GM11168 (cell line): ENCODE data around the gene TBX5.

ENCODE experiments used
- in situ Hi-C: fragments of 300-500 bp; cut with MboI; formaldehyde crosslinking; loops from one replicate; pipeline ENCODE4 v1.12.0; 2022; ENCODE audit warnings: low sequenced_read_pairs; ENCODE audit not compliant: unreplicated experiment

TBX5 gene

GRCh38 chr12:114434341-114434740, 28.4 kb upstream of the TBX5 start:
- in situ Hi-C loops = no loop called here

GRCh38 chr12:114431902-114432301, 26.0 kb upstream of the TBX5 start:
- in situ Hi-C loops = no loop called here

- in situ Hi-C loops = no loop called here
These were observed 24.4 kb upstream of the TBX5 start for GRCh38 chr12:114430306-114430705.

- in situ Hi-C loops = no loop called here
These were observed 19.2 kb upstream of the TBX5 start for GRCh38 chr12:114425031-114425626.

- in situ Hi-C loops = no loop called here
These were observed 15.0 kb upstream of the TBX5 start for GRCh38 chr12:114420944-114421335.

GRCh38 chr12:114420182-114420943, 14.4 kb upstream of the TBX5 start:
- in situ Hi-C loops = no loop called here

GRCh38 chr12:114416028-114416427, 10.1 kb upstream of the TBX5 start:
- in situ Hi-C loops = no loop called here

GRCh38 chr12:114415525-114415868, 9.6 kb upstream of the TBX5 start:
- in situ Hi-C loops = no loop called here

GRCh38 chr12:114414866-114415524, 9.1 kb upstream of the TBX5 start:
- in situ Hi-C loops = no loop called here

GRCh38 chr12:114414031-114414865, 8.3 kb upstream of the TBX5 start:
- in situ Hi-C loops = no loop called here

GRCh38 chr12:114412825-114413749, 7.1 kb upstream of the TBX5 start:
- in situ Hi-C loops = no loop called here

GRCh38 chr12:114412307-114412706, 6.4 kb upstream of the TBX5 start:
- in situ Hi-C loops = no loop called here

- in situ Hi-C loops = no loop called here
These were observed 5.3 kb upstream of the TBX5 start for GRCh38 chr12:114411071-114411837.

GRCh38 chr12:114409852-114410600, 4.1 kb upstream of the TBX5 start:
- in situ Hi-C loops = no loop called here

- in situ Hi-C loops = no loop called here
These were observed 3.2 kb upstream of the TBX5 start for GRCh38 chr12:114408886-114409851.

- in situ Hi-C loops = no loop called here
These were observed 2.5 kb upstream of the TBX5 start for GRCh38 chr12:114408471-114408885.

- in situ Hi-C loops = no loop called here
These were observed 2.0 kb upstream of the TBX5 start for GRCh38 chr12:114407842-114408411.
